ENCODE results near the gene GRPEL2.

Gene GRPEL2

GRCh38 chr5:149402291-149402690, 57.0 kb downstream of the GRPEL2 start:
- DNase-seq: no peak
